ENCODE results near the gene NLGN4Y. TPM values are rescaled to one million over a fixed set of nuclear protein-coding genes. Genes with fewer than 3 reads are reported as not detected.
"Not testable (repeated sequence)": the region's sequence is repeated elsewhere in the genome, so short reads cannot be mapped to it uniquely, and the experiment has no call there.

Gene NLGN4Y
- total RNA-seq, 2 experiments from 2014 or later = 0.69 to 0.91 TPM

DNA sequence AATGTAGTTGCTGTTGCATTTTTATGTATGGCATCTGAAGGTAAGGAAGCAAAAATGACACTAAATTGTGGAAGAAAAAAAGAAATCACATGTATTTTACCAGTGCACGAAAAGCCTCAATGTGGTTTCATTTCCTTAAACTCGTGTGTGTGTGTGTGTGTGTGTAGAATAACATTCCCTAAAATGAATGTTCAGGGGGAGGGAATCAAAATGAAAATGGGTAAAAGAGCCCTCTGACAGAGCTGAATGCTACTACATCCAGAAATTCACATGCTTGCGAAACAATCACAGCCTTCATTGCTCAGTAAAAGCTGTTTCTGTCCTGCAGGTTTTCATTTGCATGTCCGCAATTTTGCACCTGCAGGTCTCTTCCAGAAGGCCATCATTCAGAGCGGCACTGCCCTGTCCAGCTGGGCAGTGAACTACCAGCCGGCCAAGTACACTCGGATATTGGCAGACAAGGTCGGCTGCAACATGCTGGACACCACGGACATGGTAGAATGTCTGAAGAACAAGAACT lies 305.1 kb downstream of the NLGN4Y start:
- POLR2A ChIA-PET = no interaction called here

DNA sequence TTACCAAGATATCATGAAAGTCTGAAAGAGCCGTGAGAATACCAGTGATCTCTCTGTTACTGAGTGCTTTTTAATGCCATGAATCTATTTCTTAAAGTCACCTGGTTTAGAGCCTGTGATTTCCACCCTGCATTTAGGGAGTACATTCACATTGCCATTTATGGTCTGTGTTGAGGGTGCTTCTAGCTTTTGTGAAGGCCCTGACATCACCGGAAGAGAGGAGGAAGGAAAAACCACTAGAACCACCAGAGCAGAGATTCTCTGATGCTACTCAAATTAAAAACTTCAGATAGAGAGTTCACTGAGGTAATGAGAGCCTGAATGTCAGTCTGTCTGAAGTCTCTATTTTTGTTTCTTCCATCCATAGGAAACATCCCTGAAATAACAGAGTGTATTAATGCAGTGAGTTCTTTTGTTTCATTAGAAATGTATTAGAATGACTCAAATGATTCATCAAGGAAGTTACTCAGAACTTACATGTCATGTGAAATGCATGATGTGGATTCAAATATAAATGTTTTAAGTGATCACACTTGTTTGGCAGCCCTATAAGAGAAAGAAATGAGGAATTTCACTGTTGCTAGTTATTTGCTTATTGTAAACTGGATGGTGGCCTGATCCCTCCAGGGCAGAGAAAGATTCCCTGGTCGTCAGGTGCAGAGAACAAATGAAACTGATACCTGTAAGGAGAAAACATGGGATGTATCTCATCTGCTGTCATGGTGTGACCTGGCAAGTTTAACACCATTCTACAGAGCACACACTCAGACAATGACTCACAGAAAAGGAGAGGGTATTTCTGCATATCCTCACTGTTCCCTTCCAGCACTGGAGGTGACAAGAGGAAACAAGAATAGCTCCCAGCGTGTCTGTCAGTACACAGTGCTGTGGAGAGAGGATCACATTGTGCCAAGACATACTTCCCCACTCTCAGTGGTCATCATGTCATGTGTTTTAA lies 310.1 kb downstream of the NLGN4Y start:
- H3K4me3 Mint-ChIP-seq = no peak overlapping the region
- DNase-seq = no peak
- no peaks in the 10 kb centered on the region for H3K4me1 Mint-ChIP-seq
- H3K36me3 Mint-ChIP-seq = no peaks in the 10 kb centered on the region
- POLR2A ChIA-PET = no interaction called here
- H3K9me3 Mint-ChIP-seq = no peaks in the 10 kb centered on the region
- no peak overlapping the region for H3K27ac Mint-ChIP-seq
- H3K27me3 Mint-ChIP-seq = no peaks in the 10 kb centered on the region
- ATAC-seq (ENCODE audit: low read depth) = no peak

More for the DNA sequence above, 305.1 kb downstream of the NLGN4Y start:
- no peak for ATAC-seq (ENCODE audit: low read depth)
- Mint-ChIP-seq H3K4me1 (no peaks in the 10 kb centered on the region), H3K36me3 (no peaks in the 10 kb centered on the region), H3K27ac (no peak overlapping the region), H3K27me3 (no peaks in the 10 kb centered on the region), H3K9me3 (no peaks in the 10 kb centered on the region), H3K4me3 (no peak overlapping the region)
- DNase-seq = no peak

GRCh38 chrY:14837466-14837865 lies 313.1 kb downstream of the NLGN4Y start:
- no peak for DNase-seq
- H3K4me3 Mint-ChIP-seq = no peak overlapping the region
- H3K27me3 Mint-ChIP-seq = no peaks in the 10 kb centered on the region
- POLR2A ChIA-PET = no interaction called here
- H3K27ac Mint-ChIP-seq = no peak overlapping the region
- no peak for ATAC-seq (ENCODE audit: low read depth)
- no peaks in the 10 kb centered on the region for H3K36me3 Mint-ChIP-seq
- H3K4me1 Mint-ChIP-seq = no peaks in the 10 kb centered on the region
- H3K9me3 Mint-ChIP-seq = no peaks in the 10 kb centered on the region

DNA sequence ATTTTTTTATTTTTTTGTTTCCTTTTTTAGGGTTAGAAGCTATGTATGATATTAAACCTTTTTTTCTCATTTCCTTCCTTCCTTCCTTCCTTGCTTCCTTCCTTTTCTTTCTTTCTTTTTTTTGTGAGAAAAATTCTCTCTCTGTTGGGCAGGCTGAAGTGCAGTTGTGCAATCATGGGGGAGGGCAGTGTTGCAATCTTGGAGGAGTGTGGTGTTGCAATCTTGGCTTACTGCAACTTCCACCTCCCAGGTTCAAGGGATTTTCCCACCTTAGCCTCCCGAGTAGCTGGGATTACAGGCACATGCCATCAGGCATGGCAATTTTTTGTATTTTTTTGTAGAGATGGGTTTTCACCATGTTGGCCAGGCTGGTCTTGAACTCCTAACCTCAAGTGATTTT lies 326.4 kb downstream of the NLGN4Y start:
- POLR2A ChIA-PET = no interaction called here
- H3K27me3 Mint-ChIP-seq = no peaks in the 10 kb centered on the region
- H3K4me1 Mint-ChIP-seq = no peaks in the 10 kb centered on the region
- H3K4me3 Mint-ChIP-seq = no peak overlapping the region
- H3K36me3 Mint-ChIP-seq = no peaks in the 10 kb centered on the region
- DNase-seq = no peak
- H3K9me3 Mint-ChIP-seq = no peaks in the 10 kb centered on the region
- ATAC-seq (ENCODE audit: low read depth) = no peak
- no peak overlapping the region for H3K27ac Mint-ChIP-seq

DNA sequence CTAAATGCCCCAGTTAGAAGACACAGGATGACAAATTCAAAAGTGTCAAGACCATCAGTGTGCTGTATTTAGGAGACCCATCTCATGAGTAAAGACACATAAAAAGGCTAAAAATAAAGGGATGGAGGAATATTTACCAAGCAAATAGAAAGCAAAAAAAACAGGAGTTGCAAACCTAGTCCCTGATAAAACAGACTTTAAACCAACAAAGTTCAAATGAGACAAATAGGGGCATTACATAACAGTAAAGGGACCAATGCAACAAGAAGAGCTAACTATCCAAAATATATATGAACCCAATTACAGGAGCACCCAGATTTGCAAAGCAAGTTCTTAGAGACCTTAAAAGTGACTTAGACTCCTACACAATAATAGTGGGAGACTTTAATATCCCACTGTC lies 336.1 kb downstream of the NLGN4Y start:
- H3K27ac Mint-ChIP-seq = no peak overlapping the region
- H3K4me1 Mint-ChIP-seq = no peaks in the 10 kb centered on the region
- H3K9me3 Mint-ChIP-seq = no peaks in the 10 kb centered on the region
- no peaks in the 10 kb centered on the region for H3K36me3 Mint-ChIP-seq
- DNase-seq (no peak), ATAC-seq (ENCODE audit: low read depth) (no peak)
- no peak overlapping the region for H3K4me3 Mint-ChIP-seq
- POLR2A ChIA-PET = no interaction called here
- no peaks in the 10 kb centered on the region for H3K27me3 Mint-ChIP-seq

DNA sequence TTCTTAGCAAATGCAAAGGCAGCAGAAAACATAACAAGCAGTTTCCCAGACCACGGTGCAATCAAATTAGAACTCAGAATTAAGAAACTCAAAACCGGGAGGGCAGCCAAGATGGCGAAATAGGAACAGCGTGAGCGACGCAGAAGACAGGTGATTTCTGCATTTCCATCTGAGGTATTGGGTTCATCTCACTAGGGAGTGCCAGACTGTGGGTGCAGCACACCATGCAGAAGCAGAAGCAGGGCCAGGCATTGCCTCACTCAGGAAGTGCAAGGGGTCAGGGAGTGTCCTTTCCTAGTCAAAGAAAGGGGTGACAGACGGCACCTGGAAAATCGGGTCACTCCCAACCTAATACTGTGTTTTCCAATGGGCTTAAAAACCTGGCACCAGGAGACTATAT lies 336.7 kb downstream of the NLGN4Y start:
- H3K36me3 Mint-ChIP-seq; H3K4me3 Mint-ChIP-seq; ATAC-seq (ENCODE audit: low read depth); H3K27me3 Mint-ChIP-seq; H3K9me3 Mint-ChIP-seq; DNase-seq; POLR2A ChIA-PET; H3K27ac Mint-ChIP-seq; H3K4me1 Mint-ChIP-seq: not testable (repeated sequence)

DNA sequence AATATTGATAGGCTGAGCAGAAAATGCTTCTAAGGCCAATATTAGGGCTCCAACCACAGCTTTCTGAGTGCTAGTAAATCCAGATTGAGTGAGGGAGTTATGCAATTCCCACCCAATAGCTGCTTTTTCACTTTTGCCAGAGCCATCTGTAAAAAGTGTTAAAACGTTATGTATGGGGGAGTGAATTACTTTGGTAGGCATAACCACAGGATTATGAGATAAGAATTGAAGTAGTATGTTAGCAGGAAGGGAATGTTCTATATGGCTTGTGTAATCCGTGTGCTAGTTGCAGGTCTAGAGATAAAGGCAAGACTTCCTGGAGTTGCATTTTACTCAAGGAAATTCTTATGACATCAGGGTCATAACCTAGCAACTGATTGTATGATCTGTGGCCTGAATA lies 347.6 kb downstream of the NLGN4Y start:
- Mint-ChIP-seq H3K36me3 (no peaks in the 10 kb centered on the region), H3K27me3 (no peaks in the 10 kb centered on the region), H3K9me3 (no peaks in the 10 kb centered on the region), H3K27ac (no peak overlapping the region), H3K4me3 (no peak overlapping the region), H3K4me1 (no peaks in the 10 kb centered on the region)
- POLR2A ChIA-PET = no interaction called here
- ATAC-seq (ENCODE audit: low read depth) (no peak), DNase-seq (no peak)

All from activated naive CD8-positive, alpha-beta T cell treated with anti-CD3 and anti-CD28 coated beads, Interleukin-2, amount 10 ng/mL, durations not matched to agents 7 days and 5 days (primary cell).